Bronchus fibroblast of lung (primary cell): ENCODE results near the gene PAXIP1. TPM values are rescaled to one million over a fixed set of nuclear protein-coding genes. Genes with fewer than 3 reads are reported as not detected.

Source experiments
- total RNA-seq: library from RNA; depleted of rRNA; stranded (reverse); fragments of >200 nt; gene quantifications from 2 replicates; pipeline ENCODE4 v1.2.3, GENCODE V29; 2015

PAXIP1 gene
- 7.1 and 8.4 TPM in 2 replicates for total RNA-seq

DNA sequence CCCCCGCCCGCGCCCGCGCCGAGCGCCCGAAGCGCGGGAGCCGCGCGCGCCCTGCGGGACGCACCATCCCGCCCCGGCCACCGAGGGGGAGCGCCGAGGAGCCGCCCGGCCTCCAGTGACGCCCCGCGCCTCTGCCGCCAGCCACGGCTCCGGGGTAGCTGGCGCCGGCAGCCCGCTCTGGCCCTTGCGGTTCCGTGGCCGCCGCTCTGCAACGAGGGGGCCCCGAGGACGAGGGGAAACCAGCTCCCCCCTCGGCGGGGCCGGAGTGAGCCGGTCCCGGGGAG lies at the start of gene PAXIP1:
Gene PAXIP1 (minus strand): TSS at position 33 of the 284 bp plus-strand sequence. CDS start 195 bp downstream, outside the sequence.

Other genes with a start within 250 kb of the PAXIP1 start
- not detected in 2 replicates for gene HTR5A, start 67.2 kb upstream of the PAXIP1 start, total RNA-seq